ENCODE data around the gene UBE2S.

- TF ChIP-seq POLR2A (IDR thresholded peaks at IDR 0.05; ENCODE audit: low read depth, low read length) (peak; percentile 80), GATAD2B (conservative IDR thresholded peaks at IDR 0.05; ENCODE audit: low read depth) (no peak), EP300 (IDR thresholded peaks at IDR 0.05; ENCODE audit: borderline replicate concordance in 1 of 2, control insufficient read depth in 1 of 2, low read depth in 2 of 2, low read length in 2 of 2) (no peak), TCF3 (IDR thresholded peaks at IDR 0.05; ENCODE audit: borderline replicate concordance, insufficient read depth, low read depth, low read length) (no peak), CTCF (IDR thresholded peaks at IDR 0.05 in 2 of 3, conservative IDR thresholded peaks at IDR 0.05 in 1 of 3; ENCODE audit: control insufficient read depth in 2 of 3, extremely low read depth in 1 of 3, insufficient read depth in 1 of 3, low read depth in 3 of 3, low read length in 3 of 3) (peak in 2 of 3 experiments; percentile 12 to 46; a peak in 2 of 6 replicates), LARP7 (IDR thresholded peaks at IDR 0.05) (no peak; the same call in 1 of the 2 replicates), NFYB (IDR thresholded peaks at IDR 0.05; ENCODE audit: insufficient read depth, low read depth, low read length) (no peak), CBFB (IDR thresholded peaks at IDR 0.05; ENCODE audit: low read depth) (no peak), ETV6 (conservative IDR thresholded peaks at IDR 0.05 in 1 of 2, IDR thresholded peaks at IDR 0.05 in 1 of 2; ENCODE audit: borderline replicate concordance in 1 of 2, low read depth in 1 of 2) (no peak), BACH1 (IDR thresholded peaks at IDR 0.05; ENCODE audit: borderline replicate concordance) (peak; percentile 38; the same call in 1 of the 2 replicates), ZBTB40 (IDR thresholded peaks at IDR 0.05; ENCODE audit: borderline replicate concordance) (no peak), CBX5 (IDR thresholded peaks at IDR 0.05; ENCODE audit: low read depth) (no peak)
- TF ChIP-seq, protein P1, sequence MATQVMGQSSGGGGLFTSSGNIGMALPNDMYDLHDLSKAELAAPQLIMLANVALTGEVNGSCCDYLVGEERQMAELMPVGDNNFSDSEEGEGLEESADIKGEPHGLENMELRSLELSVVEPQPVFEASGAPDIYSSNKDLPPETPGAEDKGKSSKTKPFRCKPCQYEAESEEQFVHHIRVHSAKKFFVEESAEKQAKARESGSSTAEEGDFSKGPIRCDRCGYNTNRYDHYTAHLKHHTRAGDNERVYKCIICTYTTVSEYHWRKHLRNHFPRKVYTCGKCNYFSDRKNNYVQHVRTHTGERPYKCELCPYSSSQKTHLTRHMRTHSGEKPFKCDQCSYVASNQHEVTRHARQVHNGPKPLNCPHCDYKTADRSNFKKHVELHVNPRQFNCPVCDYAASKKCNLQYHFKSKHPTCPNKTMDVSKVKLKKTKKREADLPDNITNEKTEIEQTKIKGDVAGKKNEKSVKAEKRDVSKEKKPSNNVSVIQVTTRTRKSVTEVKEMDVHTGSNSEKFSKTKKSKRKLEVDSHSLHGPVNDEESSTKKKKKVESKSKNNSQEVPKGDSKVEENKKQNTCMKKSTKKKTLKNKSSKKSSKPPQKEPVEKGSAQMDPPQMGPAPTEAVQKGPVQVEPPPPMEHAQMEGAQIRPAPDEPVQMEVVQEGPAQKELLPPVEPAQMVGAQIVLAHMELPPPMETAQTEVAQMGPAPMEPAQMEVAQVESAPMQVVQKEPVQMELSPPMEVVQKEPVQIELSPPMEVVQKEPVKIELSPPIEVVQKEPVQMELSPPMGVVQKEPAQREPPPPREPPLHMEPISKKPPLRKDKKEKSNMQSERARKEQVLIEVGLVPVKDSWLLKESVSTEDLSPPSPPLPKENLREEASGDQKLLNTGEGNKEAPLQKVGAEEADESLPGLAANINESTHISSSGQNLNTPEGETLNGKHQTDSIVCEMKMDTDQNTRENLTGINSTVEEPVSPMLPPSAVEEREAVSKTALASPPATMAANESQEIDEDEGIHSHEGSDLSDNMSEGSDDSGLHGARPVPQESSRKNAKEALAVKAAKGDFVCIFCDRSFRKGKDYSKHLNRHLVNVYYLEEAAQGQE (IDR thresholded peaks at IDR 0.05; ENCODE audit: low read depth, low read length) = no peak
Observed at GRCh38 chr19:55383279-55384130, 24.1 kb downstream of the UBE2S start.
